PFSK-1 (cell line): Measurements from ENCODE around the gene RASSF4.

Experiments
- FOXP2 ChIP-seq: optimal IDR thresholded peaks from 2 replicates; pipeline ENCODE3; 2011; ENCODE audit warnings: borderline replicate concordance, control low read depth, inconsistent platforms; ENCODE audit not compliant: insufficient read depth; ENCODE audit errors: extremely low read length, extremely low read depth
- POLR2AphosphoS5 ChIP-seq: IDR thresholded peaks from 2 replicates; pipeline ENCODE4 v1.6.1; 2012; ENCODE audit warnings: low read depth, mild to moderate bottlenecking, control low read depth, low read length, moderate library complexity
- REST ChIP-seq, 2 experiments: IDR thresholded peaks; 2 replicates each; pipeline versions ENCODE4 v1.6.1 to v1.8.0; 2011 to 2012; ENCODE audit warnings: low read depth in 2 of 2, low read length in 2 of 2, control low read depth in 1 of 2, inconsistent platforms in 1 of 2, mild to moderate bottlenecking in 1 of 2, moderate library complexity in 1 of 2; ENCODE audit not compliant: insufficient read depth in 1 of 2
- SIN3A ChIP-seq: IDR thresholded peaks from 2 replicates; pipeline ENCODE4 v1.6.1; 2012; ENCODE audit warnings: mild to moderate bottlenecking, low read length, moderate library complexity, borderline replicate concordance; ENCODE audit not compliant: insufficient read depth
- TAF1 ChIP-seq: IDR thresholded peaks from 2 replicates; pipeline ENCODE4 v1.6.1; 2012; ENCODE audit warnings: low read length, control low read depth, borderline replicate concordance; ENCODE audit not compliant: insufficient read depth

Gene RASSF4

GRCh38 chr10:45006276-45007030, 46.9 kb downstream of the RASSF4 start:
- TF ChIP-seq POLR2AphosphoS5 (no peak), SIN3A (no peak), REST (IDR thresholded peaks at IDR 0.05; ENCODE audit: insufficient read depth in 1 of 2, low read depth in 2 of 2, low read length in 2 of 2) (no peak), TAF1 (no peak), FOXP2 (no peak)

- TF ChIP-seq TAF1: no peak
- TF ChIP-seq SIN3A: no peak
- TF ChIP-seq POLR2AphosphoS5: no peak
- no peak for TF ChIP-seq REST (IDR thresholded peaks at IDR 0.05; ENCODE audit: insufficient read depth in 1 of 2, low read depth in 2 of 2, low read length in 2 of 2)
- TF ChIP-seq FOXP2: no peak
Measured at GRCh38 chr10:45008524-45009161, 49.0 kb downstream of the RASSF4 start.

DNA sequence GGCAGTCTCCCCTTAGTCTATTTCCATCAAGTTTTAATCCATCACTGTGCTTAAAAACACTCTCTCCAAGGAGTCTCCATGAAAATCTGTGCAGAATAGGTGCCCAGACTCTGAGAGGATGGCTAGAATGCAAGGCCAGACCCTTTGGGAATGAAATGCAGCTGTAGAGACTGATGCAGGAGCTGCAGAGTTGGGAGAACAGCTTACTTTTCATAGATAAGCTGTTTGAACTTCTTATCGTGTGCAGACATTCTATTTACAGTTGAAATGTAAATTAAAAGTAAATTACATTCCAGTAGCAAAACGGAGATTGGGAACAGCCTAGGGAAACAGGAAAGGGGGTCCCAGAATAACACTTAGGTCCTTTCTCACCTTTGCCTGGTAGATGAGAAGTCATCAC, 56.0 kb downstream of the RASSF4 start:
- TF ChIP-seq POLR2AphosphoS5: no peak
- no peak for TF ChIP-seq SIN3A
- TF ChIP-seq FOXP2: no peak
- TF ChIP-seq REST (IDR thresholded peaks at IDR 0.05; ENCODE audit: insufficient read depth in 1 of 2, low read depth in 2 of 2, low read length in 2 of 2): no peak
- no peak for TF ChIP-seq TAF1

- no peak for TF ChIP-seq POLR2AphosphoS5
- no peak for TF ChIP-seq REST (IDR thresholded peaks at IDR 0.05; ENCODE audit: insufficient read depth in 1 of 2, low read depth in 2 of 2, low read length in 2 of 2)
Measured at GRCh38 chr10:45023426-45023825, 63.8 kb downstream of the RASSF4 start.

GRCh38 chr10:45034301-45034700, 74.7 kb downstream of the RASSF4 start:
- TF ChIP-seq FOXP2: no peak
- TF ChIP-seq POLR2AphosphoS5: no peak
- TF ChIP-seq TAF1: no peak
- no peak for TF ChIP-seq SIN3A
- TF ChIP-seq REST (IDR thresholded peaks at IDR 0.05; ENCODE audit: insufficient read depth in 1 of 2, low read depth in 2 of 2, low read length in 2 of 2): no peak
